ENCODE data around the gene WSCD2. TPM values are rescaled to one million over a fixed set of nuclear protein-coding genes. Genes with fewer than 3 reads are reported as not detected.

The WSCD2 gene
- total RNA-seq, 2 experiments from 2014 or later, result not detected

DNA sequence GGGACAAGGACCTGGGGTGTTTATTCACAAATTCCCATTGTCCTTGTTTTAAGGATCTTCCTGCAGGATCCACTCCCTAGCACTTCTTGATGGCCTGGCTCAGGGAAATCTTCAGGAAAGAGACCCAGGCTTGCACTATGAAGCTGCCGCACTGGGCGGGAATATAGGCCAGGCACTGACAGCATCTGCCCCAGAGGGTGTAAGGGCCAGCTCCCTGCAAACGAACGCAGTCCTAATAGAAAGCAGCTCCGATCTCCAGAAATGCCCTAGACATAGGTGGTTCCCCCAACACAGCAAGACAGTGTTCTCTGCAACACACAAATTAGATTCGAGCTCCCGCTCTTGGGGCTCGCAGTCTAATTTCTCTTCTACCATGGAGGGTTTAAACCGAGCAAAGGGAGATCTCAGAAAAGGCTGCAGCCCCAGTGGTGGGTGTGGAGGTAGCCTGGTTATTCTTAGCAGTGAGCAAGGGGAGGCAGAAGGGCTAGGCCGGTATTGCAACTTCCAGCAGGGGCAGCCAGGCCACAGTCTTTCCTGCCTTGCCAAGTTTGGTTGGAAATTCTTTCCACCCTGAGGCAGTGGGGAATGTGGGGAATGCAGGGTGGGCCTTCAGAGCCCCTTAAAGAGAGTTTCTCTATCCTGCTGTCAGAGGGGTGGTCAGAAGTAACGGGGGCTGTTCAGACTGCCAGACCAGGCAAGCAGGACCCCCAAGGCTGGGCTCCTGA, 16.1 kb upstream of the WSCD2 start:
- H3K4me3 ChIP-seq (ENCODE audit: low read depth, low read length, poor library complexity, severe bottlenecking), result no peak overlapping the region
- intact Hi-C loops (cut with micrococcal nuclease; ENCODE audit: unreplicated experiment), result no loop called here
- no TSS peak for BruUV-seq (replicated peaks)
- POLR2A ChIA-PET, result no interaction called here
- CTCF ChIA-PET (ENCODE audit: unreplicated experiment), result no interaction called here
- no peak overlapping the region for H3K4me2 ChIP-seq (ENCODE audit: low read length)
- H2AFZ ChIP-seq (ENCODE audit: low read length), result no peak overlapping the region
- DNase-seq (ENCODE audit: low spot score), result no peak
- no peaks in the 10 kb centered on the region for H3K9me2 ChIP-seq (ENCODE audit: insufficient read depth, low read length)
- H3K4me1 ChIP-seq (ENCODE audit: insufficient read depth, low read length, poor library complexity, severe bottlenecking), result peaks cover 5% of the 10 kb centered on the region
- H3K27ac ChIP-seq (ENCODE audit: low read depth, low read length, poor library complexity, severe bottlenecking), result no peak overlapping the region
- no peaks in the 10 kb centered on the region for H3K9me3 ChIP-seq (ENCODE audit: low read length)
- no peaks in the 10 kb centered on the region for H3K79me2 ChIP-seq (ENCODE audit: insufficient read depth, low read depth, low read length)
- H3K36me3 ChIP-seq (ENCODE audit: insufficient read depth, low read length), result no peaks in the 10 kb centered on the region
- no peaks in the 10 kb centered on the region for H4K20me1 ChIP-seq (ENCODE audit: insufficient read depth, low read length)
- TF ChIP-seq CTCF (conservative IDR thresholded peaks at IDR 0.05; ENCODE audit: low read length) (no peak), EZH2phosphoT487 (IDR thresholded peaks at IDR 0.05; ENCODE audit: borderline replicate concordance, low read depth, low read length) (no peak)

- no peak for DNase-seq (ENCODE audit: low spot score)
- no peaks in the 10 kb centered on the region for H4K20me1 ChIP-seq (ENCODE audit: insufficient read depth, low read length)
- ChIA-PET CTCF (ENCODE audit: unreplicated experiment) (no interaction called here), POLR2A (no interaction called here)
- no peaks in the 10 kb centered on the region for H3K9me2 ChIP-seq (ENCODE audit: insufficient read depth, low read length)
- intact Hi-C loops (cut with micrococcal nuclease; ENCODE audit: unreplicated experiment), result no loop called here
- H3K36me3 ChIP-seq (ENCODE audit: insufficient read depth, low read length), result no peaks in the 10 kb centered on the region
- no peaks in the 10 kb centered on the region for H3K9me3 ChIP-seq (ENCODE audit: low read length)
- no peak overlapping the region for H3K4me2 ChIP-seq (ENCODE audit: low read length)
- no peak overlapping the region for H2AFZ ChIP-seq (ENCODE audit: low read length)
- peaks cover 5% of the 10 kb centered on the region for H3K4me1 ChIP-seq (ENCODE audit: insufficient read depth, low read length, poor library complexity, severe bottlenecking)
- no peak overlapping the region for H3K4me3 ChIP-seq (ENCODE audit: low read depth, low read length, poor library complexity, severe bottlenecking)
- H3K27ac ChIP-seq (ENCODE audit: low read depth, low read length, poor library complexity, severe bottlenecking), result no peak overlapping the region
- no peak for TF ChIP-seq CTCF (conservative IDR thresholded peaks at IDR 0.05; ENCODE audit: low read length)
- TF ChIP-seq EZH2phosphoT487 (IDR thresholded peaks at IDR 0.05; ENCODE audit: borderline replicate concordance, low read depth, low read length), result no peak
- H3K79me2 ChIP-seq (ENCODE audit: insufficient read depth, low read depth, low read length), result no peaks in the 10 kb centered on the region
- BruUV-seq (replicated peaks), result no TSS peak
Observed at GRCh38 chr12:108115123-108116121, 13.7 kb upstream of the WSCD2 start.
